Neural cell (in vitro differentiated cells): Measurements from ENCODE around the gene MRPS24. TPM values are rescaled to one million over a fixed set of nuclear protein-coding genes. Genes with fewer than 3 reads are reported as not detected.

ENCODE experiments used
- polyA plus RNA-seq: library from polyadenylated mRNA; depleted of rRNA; stranded (reverse); fragments of >200 nt; gene quantifications from 2 replicates; pipeline ENCODE4 v1.2.3, GENCODE V29; 2014
- small RNA-seq, 3 experiments: library from RNA; depleted of rRNA; stranded (forward); fragments of <200 nt; gene quantifications; one replicate each; pipeline ENCODE3, GENCODE V24; 2012

MRPS24 gene
- polyA plus RNA-seq, 1 donor from 2014 or later = 132 TPM

Small RNA genes lying within 50 kb of the gene (small RNA-seq; reads per million reads assigned to genes)
- gene MRPS24 = 0 to 3.3 (median 1.7) reads per million in 3 experiments

Other genes starting within 250 kb of the MRPS24 start
- 141 and 157 TPM in 2 replicates for gene COA1, start 140.0 kb downstream of the MRPS24 start, polyA plus RNA-seq
- gene BLVRA, start 110.8 kb downstream of the MRPS24 start, polyA plus RNA-seq = 12.4 and 17.0 TPM in 2 replicates
- 43.0 and 49.6 TPM in 2 replicates for gene URGCP, start 37.1 kb upstream of the MRPS24 start, polyA plus RNA-seq
- gene UBE2D4, start 56.9 kb upstream of the MRPS24 start, polyA plus RNA-seq = 11.2 and 17.2 TPM in 2 replicates
- gene SPDYE1, start 128.4 kb upstream of the MRPS24 start, polyA plus RNA-seq = not detected in 2 replicates
- gene DBNL, start 175.2 kb upstream of the MRPS24 start, polyA plus RNA-seq = 124 and 136 TPM in 2 replicates
- gene PGAM2, start 196.1 kb upstream of the MRPS24 start, polyA plus RNA-seq = not detected in 2 replicates
- 24.6 and 27.7 TPM in 2 replicates for gene POLM, start 213.0 kb upstream of the MRPS24 start, polyA plus RNA-seq
- 0.30 TPM in 1 of 2 replicates, not detected in the other for gene AEBP1, start 234.8 kb upstream of the MRPS24 start, polyA plus RNA-seq